ENCODE measurements around the gene KCNA3.

KCNA3 gene

GRCh38 chr1:110682898-110683297 lies 8.2 kb upstream of the KCNA3 start:
- no peak for TF ChIP-seq CTCF (IDR thresholded peaks at IDR 0.05; ENCODE audit: low read depth, low read length)
- H3K4me3 ChIP-seq (ENCODE audit: low read depth, low read length), result no peak overlapping the region

DNA sequence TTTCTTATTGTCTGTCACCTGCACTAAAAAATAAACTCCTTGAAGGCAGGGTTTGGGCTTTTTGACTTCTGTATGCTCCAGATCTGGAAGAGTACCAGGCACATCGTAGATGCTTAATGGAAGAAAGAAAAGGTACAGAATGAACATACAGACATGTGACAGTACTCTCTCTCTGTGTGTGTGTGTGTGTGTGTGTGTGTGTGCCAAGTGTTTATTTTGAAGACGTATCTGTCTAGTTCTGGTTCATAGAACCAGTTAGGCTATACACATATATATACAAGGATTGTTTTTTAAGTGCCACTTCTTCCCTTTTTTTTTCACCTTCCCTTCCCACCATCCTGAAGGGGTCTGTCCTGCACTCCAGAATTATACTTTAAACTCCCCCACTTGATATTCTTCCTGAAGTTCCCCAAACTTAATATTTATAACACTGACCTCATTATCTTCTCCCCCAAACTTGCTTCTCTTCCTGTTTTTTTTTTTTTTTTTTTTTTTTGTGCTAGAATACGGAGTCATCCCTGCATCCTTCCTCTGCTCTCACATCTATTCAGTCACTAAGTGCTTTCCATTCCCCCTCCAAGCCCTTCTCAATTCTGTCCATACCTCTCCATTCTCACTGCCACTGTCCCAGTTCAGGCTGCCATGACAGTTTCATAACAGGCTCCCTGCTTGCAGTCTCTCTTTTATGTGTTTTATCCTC lies 5.4 kb upstream of the KCNA3 start:
- H3K4me3 ChIP-seq (ENCODE audit: low read depth, low read length), result no peak overlapping the region
- TF ChIP-seq CTCF (IDR thresholded peaks at IDR 0.05; ENCODE audit: low read depth, low read length), result no peak

DNA sequence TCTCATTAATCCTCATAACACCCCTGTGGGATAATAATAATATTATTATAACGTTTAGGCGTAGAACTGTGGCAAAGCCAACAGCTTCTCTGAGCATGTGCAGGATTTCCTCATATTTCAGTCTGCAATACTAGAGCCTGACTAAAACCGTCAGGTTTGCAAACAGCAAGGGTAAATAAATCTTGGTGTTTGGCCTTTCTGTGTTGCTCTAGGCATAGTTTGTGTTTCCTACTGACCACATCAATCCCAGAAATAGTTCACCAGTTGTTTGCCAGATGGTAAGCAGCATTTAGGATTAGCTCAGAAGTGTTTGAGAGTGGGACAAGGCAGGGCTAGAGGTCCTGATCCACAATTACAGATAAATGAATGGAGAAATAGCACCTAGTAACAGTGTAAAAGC lies 2.8 kb upstream of the KCNA3 start:
- H3K4me3 ChIP-seq (ENCODE audit: low read depth, low read length), result no peak overlapping the region

GRCh38 chr1:110676970-110677369 lies 2.2 kb upstream of the KCNA3 start:
- TF ChIP-seq CTCF (IDR thresholded peaks at IDR 0.05; ENCODE audit: low read depth, low read length), result no peak
- H3K4me3 ChIP-seq (ENCODE audit: low read depth, low read length), result no peak overlapping the region

More for the DNA sequence above, 2.8 kb upstream of the KCNA3 start:
- TF ChIP-seq CTCF (IDR thresholded peaks at IDR 0.05; ENCODE audit: low read depth, low read length), result no peak

DNA sequence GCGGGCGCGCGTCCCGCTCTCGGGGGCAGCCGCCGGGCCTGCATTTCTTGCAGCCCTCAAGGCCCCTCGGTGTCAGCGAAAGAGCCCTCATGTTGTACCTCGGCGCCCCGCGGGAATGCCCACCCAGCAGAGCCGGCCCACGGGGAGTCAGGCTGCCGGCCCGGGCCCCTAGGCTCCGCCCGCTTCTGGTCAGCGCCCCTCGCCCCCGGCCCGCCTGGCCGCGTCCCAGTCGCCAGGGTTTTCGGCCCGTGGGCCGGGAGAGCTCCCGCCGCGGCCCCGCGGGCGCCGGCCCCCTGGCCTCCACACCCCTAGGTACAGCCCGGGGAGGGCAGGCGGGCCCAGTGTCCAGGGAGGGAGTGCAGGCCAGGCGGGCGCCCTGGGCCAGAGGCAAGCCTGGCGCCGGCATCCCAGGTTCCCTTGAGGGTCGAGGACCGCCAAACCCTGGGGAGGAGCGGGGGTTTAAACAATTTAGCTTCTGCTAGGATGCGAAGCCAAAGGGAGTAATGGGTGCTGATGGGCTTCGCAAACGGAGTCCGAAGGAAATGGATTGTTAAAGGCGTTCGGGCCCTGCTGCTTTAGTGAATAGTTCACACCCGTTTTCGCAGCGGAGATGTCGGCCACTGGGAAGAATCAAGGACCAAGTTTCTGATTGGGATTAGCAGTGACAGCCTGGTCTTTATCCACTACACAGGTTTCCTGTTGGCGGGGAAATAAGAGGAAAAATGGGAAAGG lies 486 bp upstream of the KCNA3 start:
- no peak for TF ChIP-seq CTCF (IDR thresholded peaks at IDR 0.05; ENCODE audit: low read depth, low read length)
- H3K4me3 ChIP-seq (ENCODE audit: low read depth, low read length), result no peak overlapping the region

- no peak for TF ChIP-seq CTCF (IDR thresholded peaks at IDR 0.05; ENCODE audit: low read depth, low read length)
- H3K4me3 ChIP-seq (ENCODE audit: low read depth, low read length), result no peak overlapping the region
These were observed 869 bp downstream of the KCNA3 start for GRCh38 chr1:110673805-110674336.

GRCh38 chr1:110673197-110673701 lies 1.5 kb downstream of the KCNA3 start:
- TF ChIP-seq CTCF (IDR thresholded peaks at IDR 0.05; ENCODE audit: low read depth, low read length), result no peak

More at GRCh38 chr1:110673197-110673701, 1.5 kb downstream of the KCNA3 start:
- H3K4me3 ChIP-seq (ENCODE audit: low read depth, low read length), result no peak overlapping the region

Data from WI38 (cell line).